ENCODE measurements around the gene LIMS1. TPM values are rescaled to one million over a fixed set of nuclear protein-coding genes. Genes with fewer than 3 reads are reported as not detected.
A peak's percentile ranks its signal among the peaks of the same experiment; 100 is the strongest.
"Not testable (repeated sequence)": the region's sequence is repeated elsewhere in the genome, so short reads cannot be mapped to it uniquely, and the experiment has no call there.

LIMS1 gene
- total RNA-seq, 3 donors from 2014 or later = 24.4 to 65.4 (median 31.2) TPM

DNA sequence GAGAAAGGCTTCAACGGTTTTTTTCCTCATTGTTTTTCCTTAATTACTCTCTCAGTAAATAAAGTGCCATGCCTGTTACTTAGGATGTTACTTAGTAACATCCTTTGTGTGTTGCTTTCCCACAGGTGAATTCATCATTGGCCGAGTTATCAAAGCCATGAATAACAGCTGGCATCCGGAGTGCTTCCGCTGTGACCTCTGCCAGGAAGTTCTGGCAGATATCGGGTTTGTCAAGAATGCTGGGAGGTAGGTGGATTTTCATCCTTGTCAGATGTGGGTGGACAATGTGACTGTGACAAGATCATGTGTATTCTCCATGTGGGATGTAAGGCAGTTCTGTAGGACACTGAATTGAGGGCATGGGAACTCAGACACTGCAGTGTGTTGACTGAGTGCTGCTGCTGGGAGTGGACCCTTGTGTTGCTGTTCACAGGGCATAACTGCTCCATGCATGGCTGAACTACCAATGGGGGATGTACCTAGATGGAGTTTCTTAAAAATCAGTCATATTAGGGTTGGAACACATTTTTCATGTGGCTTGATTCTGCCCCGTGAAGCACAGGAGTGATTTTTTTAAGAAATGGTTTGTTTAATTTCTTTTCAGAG lies 138.0 kb downstream of the LIMS1 start:
- H3K4me3 ChIP-seq; H3K4me1 ChIP-seq (ENCODE audit: low read depth); H3K36me3 ChIP-seq (ENCODE audit: low read depth); DNase-seq; intact Hi-C loops (cut with DNase I, micrococcal nuclease); H3K9me3 ChIP-seq: not testable (repeated sequence)
- ATAC-seq = peak; percentile 89

DNA sequence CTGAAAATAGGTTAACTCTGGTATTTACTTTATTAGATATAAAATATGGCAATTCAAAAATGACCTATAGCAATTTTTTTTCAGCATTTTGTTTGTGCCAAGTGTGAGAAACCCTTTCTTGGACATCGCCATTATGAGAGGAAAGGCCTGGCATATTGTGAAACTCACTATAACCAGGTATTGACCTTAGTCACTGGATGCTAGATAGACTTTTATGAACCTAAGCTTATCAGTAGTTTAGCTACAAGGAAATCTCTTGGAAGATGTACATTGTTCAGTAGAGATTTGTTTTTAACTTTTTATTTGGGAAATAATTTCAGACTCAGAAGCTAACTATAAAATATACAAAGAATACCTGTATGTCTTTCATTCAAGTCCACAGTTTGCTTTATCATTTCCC lies 142.3 kb downstream of the LIMS1 start:
- DNase-seq; H3K36me3 ChIP-seq (ENCODE audit: low read depth); H3K4me3 ChIP-seq; intact Hi-C loops (cut with DNase I, micrococcal nuclease); H3K9me3 ChIP-seq; H3K4me1 ChIP-seq (ENCODE audit: low read depth): not testable (repeated sequence)
- ATAC-seq = peak; percentile 55

- H3K9me3 ChIP-seq; H3K36me3 ChIP-seq (ENCODE audit: low read depth); DNase-seq; H3K4me3 ChIP-seq; intact Hi-C loops (cut with DNase I, micrococcal nuclease); H3K4me1 ChIP-seq (ENCODE audit: low read depth): not testable (repeated sequence)
- ATAC-seq = peak; percentile 63
These were observed 143.0 kb downstream of the LIMS1 start for GRCh38 chr2:108677239-108677744.

GRCh38 chr2:108678198-108678651 lies 144.0 kb downstream of the LIMS1 start:
- H3K4me3 ChIP-seq; H3K36me3 ChIP-seq (ENCODE audit: low read depth); intact Hi-C loops (cut with DNase I, micrococcal nuclease); DNase-seq; H3K9me3 ChIP-seq; H3K4me1 ChIP-seq (ENCODE audit: low read depth): not testable (repeated sequence)
- ATAC-seq = peak; percentile 92

DNA sequence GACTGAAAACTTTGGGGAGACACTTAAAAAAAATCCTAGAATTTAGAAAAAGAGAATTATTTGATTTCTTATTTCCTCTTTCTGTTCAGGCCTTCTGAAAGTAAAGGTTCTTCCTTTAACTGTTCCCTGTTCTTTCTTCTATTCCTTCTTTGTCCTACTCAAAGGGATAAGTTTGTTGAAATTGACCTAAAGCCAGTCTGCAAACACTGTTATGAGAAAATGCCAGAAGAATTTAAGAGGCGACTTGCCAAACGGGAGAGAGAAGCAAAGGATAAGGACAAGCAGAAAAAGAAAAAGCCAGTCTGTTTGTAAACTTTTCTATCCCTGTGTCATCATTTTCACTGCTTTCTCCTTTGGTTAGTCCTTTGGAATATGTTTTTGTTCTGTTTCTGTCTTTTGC lies 146.5 kb downstream of the LIMS1 start:
- H3K4me3 ChIP-seq; DNase-seq; H3K9me3 ChIP-seq; ATAC-seq; H3K36me3 ChIP-seq (ENCODE audit: low read depth); H3K4me1 ChIP-seq (ENCODE audit: low read depth); intact Hi-C loops (cut with DNase I, micrococcal nuclease): not testable (repeated sequence)

- DNase-seq, H3K9me3 ChIP-seq: not testable (repeated sequence)
- ATAC-seq = peak; percentile 96
These were observed 154.8 kb downstream of the LIMS1 start for GRCh38 chr2:108688818-108689756.

GRCh38 chr2:108690001-108690400 lies 155.7 kb downstream of the LIMS1 start:
- DNase-seq = not testable (repeated sequence)
- peak; percentile 67 for ATAC-seq

More at GRCh38 chr2:108688818-108689756, 154.8 kb downstream of the LIMS1 start:
- H3K4me1 ChIP-seq (ENCODE audit: low read depth); intact Hi-C loops (cut with DNase I, micrococcal nuclease); H3K36me3 ChIP-seq (ENCODE audit: low read depth); H3K4me3 ChIP-seq: not testable (repeated sequence)

GRCh38 chr2:108691447-108691846 lies 157.2 kb downstream of the LIMS1 start:
- no peaks in the 10 kb centered on the region for H3K9me3 ChIP-seq
- ATAC-seq (no peak), DNase-seq (no peak)
- TF ChIP-seq, protein P1, sequence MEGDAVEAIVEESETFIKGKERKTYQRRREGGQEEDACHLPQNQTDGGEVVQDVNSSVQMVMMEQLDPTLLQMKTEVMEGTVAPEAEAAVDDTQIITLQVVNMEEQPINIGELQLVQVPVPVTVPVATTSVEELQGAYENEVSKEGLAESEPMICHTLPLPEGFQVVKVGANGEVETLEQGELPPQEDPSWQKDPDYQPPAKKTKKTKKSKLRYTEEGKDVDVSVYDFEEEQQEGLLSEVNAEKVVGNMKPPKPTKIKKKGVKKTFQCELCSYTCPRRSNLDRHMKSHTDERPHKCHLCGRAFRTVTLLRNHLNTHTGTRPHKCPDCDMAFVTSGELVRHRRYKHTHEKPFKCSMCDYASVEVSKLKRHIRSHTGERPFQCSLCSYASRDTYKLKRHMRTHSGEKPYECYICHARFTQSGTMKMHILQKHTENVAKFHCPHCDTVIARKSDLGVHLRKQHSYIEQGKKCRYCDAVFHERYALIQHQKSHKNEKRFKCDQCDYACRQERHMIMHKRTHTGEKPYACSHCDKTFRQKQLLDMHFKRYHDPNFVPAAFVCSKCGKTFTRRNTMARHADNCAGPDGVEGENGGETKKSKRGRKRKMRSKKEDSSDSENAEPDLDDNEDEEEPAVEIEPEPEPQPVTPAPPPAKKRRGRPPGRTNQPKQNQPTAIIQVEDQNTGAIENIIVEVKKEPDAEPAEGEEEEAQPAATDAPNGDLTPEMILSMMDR (IDR thresholded peaks at IDR 0.05) = no peak
- intact Hi-C loops (cut with DNase I, micrococcal nuclease) = no loop called here
- no peaks in the 10 kb centered on the region for H3K4me1 ChIP-seq (ENCODE audit: low read depth)
- H3K36me3 ChIP-seq (ENCODE audit: low read depth) = no peaks in the 10 kb centered on the region
- H3K4me3 ChIP-seq = no peak overlapping the region

More at GRCh38 chr2:108690001-108690400, 155.7 kb downstream of the LIMS1 start:
- H3K36me3 ChIP-seq (ENCODE audit: low read depth); H3K4me3 ChIP-seq; intact Hi-C loops (cut with DNase I, micrococcal nuclease); H3K4me1 ChIP-seq (ENCODE audit: low read depth); H3K9me3 ChIP-seq: not testable (repeated sequence)

- DNase-seq = no peak
- no peaks in the 10 kb centered on the region for H3K4me1 ChIP-seq (ENCODE audit: low read depth)
- intact Hi-C loops (cut with DNase I, micrococcal nuclease) = no loop called here
- no peak overlapping the region for H3K4me3 ChIP-seq
- no peaks in the 10 kb centered on the region for H3K36me3 ChIP-seq (ENCODE audit: low read depth)
- TF ChIP-seq, protein P1 (IDR thresholded peaks at IDR 0.05) = no peak
- no peaks in the 10 kb centered on the region for H3K9me3 ChIP-seq
- no peak for ATAC-seq
These were observed 166.9 kb downstream of the LIMS1 start for GRCh38 chr2:108701208-108701607.

All from mucosa of descending colon (tissue), 3 donors.